Activated CD4-positive, alpha-beta T cell treated with anti-CD3 and anti-CD28 coated beads for 48 hours (primary cell): ENCODE data around the gene RALGAPB.
"Not testable (repeated sequence)": the region's sequence is repeated elsewhere in the genome, so short reads cannot be mapped to it uniquely, and the experiment has no call there.

ENCODE experiments used
- DNase-seq: peaks from one replicate; pipeline ENCODE4 v3.0.0-alpha.2; 2020

Gene RALGAPB

DNA sequence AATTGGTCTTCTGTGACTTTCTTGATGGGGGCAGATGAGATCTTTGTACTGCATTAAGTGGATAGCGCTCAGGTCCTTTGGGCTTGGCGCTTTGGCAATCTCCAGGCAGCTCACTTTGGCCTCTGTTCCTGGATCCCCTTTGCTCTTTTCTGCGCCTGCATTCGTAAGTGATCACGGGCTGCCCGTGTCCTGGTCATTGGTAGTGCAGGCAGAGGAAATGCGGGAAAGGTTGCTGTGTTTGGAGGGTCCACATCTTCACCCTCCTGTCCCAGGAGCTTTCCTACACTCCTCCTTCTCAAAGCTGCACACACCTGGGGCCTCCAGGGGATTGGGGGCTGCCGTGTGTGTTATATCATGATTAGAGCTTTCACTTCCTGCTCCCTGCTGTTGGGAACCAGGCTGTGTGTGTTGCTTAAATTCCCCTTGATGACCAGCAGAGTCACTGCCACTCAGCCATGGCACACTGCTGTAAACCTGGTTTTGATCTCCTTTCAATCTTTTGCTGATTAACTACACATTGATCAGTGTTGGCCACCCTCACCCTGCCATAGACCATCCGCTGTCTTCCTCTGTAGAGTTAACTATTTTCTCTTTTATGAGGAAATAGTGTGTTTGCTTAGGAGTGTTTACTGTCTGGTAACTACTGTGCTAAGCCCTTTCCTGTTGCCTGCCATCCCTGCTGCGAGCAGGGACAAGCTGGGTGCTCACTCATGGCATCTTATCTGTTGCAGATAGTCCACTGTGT is 24.5 kb upstream of the RALGAPB start:
- no peak for DNase-seq

DNA sequence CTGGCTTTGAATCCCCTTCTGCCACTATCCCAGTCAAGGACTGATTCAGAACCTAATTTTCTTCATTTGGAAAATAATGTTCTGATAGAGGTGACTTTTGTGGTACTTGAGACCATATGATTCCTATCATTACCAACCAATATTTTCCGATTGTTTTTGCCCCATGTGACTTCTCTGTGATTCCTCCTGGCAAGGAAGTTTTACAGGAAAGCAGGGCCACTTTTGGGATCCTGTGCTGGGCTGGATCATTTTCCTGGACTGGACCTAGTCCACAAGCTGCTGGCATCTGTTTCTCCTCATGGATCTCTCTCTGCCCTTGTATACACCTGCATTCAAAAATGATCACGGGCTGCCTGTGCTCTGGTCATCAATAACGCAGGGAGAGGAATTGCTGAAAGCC is 23.6 kb upstream of the RALGAPB start:
- DNase-seq: no peak

DNA sequence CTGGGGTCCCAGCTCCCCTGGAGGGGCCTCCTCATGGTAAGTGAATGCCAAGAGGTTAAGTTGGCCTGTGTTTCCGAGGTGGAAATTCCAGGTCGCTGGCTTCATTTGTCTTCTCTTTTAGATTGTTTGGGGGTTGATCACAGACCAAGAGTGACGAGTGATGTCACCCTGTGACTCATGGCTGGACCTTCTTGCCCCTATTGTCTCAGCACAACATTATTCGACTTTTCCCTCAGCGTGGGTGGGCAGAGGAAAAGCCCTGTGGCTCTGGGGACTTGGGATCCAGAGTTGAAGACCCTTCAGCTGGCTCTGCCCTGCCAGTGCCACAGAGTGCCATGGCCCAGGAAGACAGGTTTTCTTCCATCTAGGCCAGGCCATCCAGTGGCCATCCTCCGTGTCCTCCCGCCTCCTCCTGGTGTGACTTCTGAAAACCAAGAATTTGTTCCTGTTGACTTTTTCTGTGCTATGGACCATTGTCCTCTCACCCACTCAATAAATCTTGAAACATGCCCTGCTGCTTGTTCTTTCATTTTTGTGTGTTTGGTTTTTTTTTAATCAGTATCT is 22.1 kb upstream of the RALGAPB start:
- DNase-seq: no peak

- no peak for DNase-seq
These were observed 19.6 kb upstream of the RALGAPB start for GRCh38 chr20:38452880-38453624.

DNA sequence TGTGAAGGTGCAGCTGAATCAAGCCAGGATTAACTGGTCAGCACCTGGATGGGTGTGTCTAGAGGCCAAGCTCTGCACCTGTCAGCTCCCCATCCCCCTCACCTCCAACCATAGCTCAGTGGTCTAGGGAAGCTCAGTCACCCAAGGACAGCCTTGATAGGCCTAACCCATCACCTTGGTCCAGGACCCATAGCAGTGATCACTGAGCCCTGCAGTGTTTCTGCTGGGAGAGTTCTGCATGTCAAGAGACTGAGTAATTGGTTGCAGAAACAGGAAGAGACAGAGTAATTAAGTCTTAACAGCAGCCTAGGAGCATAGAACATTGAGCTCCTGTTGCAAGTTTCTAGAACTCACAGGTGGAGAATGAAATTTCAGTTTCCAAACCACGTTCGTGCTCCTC is 18.7 kb upstream of the RALGAPB start:
- DNase-seq: no peak

- no peak for DNase-seq
These were observed 17.8 kb upstream of the RALGAPB start for GRCh38 chr20:38454556-38455473.

DNA sequence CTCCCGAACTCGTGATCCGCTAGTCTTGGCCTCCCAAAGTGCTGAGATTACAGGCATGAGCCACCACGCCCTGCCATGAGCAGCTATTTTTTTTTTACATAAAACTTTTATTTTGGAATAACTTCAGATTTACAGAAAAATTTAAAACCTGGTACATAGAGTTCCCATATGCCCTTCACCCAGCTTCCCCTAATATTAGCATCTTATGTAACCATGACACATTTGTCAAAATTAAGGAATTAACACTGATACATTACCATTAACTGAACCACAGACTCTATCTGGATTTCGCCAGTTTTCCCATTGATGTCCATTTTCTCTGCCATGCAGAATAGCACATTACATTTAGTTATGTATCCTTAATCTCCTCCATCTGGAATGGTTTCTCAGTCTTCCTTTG is 14.3 kb upstream of the RALGAPB start:
- no peak for DNase-seq

- DNase-seq: no peak
These were observed 12.5 kb upstream of the RALGAPB start for GRCh38 chr20:38460040-38460623.

GRCh38 chr20:38460631-38461030 is 12.0 kb upstream of the RALGAPB start:
- not testable (repeated sequence) for DNase-seq

GRCh38 chr20:38461167-38461566 is 11.5 kb upstream of the RALGAPB start:
- not testable (repeated sequence) for DNase-seq

DNA sequence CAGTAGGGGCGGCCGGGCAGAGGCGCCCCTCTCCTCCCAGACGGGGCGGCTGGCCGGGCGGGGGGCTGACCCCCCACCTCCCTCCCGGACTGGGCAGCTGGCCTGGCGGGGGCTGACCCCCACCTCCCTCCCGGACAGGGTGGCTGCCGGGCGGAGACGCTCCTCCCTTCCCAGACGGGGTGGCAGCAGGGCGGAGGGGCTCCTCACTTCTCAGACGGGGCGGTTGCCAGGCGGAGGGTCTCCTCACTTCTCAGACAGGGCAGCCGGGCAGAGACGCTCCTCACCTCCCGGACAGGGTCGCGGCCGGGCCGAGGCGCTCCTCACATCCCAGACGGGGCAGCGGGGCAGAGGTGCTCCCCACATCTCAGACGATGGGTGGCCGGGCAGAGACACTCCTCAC is 11.1 kb upstream of the RALGAPB start:
- DNase-seq: not testable (repeated sequence)

DNA sequence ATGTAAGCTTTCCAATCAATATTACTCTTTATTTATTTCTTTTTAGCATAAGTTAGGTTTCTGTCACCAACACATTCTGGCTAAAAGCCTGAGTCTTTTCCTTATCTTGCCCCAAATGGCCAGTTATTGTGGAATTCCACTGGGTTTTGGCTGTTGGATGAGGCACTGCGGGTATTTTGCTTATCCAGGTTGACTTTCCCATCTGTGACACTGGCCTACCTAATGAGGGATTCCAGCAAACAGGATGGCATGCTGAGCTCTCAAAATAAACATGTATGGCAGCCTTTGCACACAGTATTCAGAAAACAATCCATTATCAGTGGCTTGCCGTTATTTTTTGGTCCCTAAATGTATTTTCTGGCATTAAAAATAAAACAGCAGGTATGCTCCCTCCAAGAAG is 6.5 kb upstream of the RALGAPB start:
- no peak for DNase-seq

GRCh38 chr20:38466983-38467382 is 5.7 kb upstream of the RALGAPB start:
- no peak for DNase-seq

GRCh38 chr20:38471245-38471644 is 1.4 kb upstream of the RALGAPB start:
- DNase-seq: no peak

DNA sequence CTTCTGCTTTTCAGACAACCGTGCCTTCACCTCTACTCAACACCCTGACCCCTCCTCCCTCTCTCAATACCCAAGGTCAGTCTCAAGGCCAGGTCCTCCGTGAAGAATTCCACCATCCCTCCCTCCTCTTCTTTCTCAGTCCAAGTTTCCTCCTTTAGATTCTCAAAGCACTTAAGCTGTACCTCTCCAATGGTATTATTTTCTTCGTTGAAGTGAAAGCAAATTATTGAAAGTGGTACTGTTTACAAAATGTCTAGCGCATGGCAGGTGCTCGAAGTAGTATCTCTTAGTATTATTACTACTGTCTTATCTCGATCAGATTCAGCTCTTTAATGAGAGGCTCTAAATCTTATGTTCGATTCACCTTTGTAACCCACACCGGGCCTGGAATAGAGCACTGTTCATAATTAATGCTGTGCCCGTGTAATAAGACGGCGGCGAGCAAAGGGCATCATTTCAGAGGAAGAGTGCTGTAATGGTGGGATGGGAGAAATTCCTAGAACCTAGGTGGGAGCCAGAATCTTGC is 593 bp upstream of the RALGAPB start:
- DNase-seq: no peak

DNA sequence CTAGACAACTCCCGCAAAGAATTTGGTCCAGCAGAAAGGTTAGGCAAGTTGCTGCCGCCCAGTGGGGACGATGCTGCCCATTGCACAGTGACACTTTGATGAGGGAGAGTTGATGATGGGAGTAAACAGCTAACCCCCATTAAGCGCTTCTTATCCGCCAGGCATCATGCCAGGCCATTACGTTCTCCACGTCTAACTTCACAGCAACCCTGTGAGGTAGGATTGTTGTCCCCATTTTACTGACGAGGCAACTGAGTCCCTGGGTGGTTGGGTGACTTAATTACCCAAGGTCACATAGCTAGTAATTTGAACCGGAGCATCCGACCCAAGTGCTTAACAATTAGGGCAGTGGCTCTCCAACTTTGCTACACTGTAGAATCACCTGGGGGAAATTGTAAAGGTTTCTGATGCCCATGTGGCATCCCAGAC is 738 bp downstream of the RALGAPB start:
- DNase-seq: no peak

DNA sequence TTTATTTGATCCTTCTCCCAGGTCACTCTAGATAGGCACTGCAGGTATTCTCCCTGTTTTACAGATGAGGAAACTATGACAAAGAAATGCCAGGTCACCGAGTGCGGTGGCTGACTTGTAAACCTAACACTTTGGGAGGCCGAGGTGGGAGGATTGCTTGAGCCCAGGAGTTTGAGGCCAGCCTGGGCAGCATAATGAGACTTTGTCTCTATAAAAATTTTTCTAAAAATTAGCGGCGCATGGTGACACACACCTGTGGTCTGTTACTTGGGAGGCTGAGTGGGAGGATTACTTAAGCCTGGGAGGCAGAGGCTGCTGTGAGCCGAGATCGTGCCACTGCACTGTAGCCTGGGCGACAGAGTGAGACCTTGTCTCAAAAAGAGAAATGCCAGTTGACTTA is 5.1 kb downstream of the RALGAPB start:
- no peak for DNase-seq

DNA sequence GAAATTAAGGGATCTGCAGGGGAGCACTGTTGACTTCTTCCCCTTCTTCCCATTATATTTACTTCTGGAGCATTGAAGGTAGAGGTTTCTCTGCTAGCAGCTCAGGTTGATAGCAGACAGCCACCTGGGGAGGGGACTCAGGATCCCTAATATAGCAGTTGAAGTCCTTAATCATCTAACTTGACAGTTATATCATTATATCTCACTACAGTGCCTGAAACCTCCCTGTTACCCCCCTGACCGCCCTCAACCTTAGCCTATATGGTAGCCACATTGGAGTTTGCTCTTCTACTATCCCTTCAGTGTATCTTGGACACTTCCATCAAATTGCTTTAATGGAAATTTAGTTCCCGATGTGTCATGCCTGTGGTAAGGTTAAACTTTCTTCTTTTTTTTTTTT is 7.0 kb downstream of the RALGAPB start:
- DNase-seq: no peak

DNA sequence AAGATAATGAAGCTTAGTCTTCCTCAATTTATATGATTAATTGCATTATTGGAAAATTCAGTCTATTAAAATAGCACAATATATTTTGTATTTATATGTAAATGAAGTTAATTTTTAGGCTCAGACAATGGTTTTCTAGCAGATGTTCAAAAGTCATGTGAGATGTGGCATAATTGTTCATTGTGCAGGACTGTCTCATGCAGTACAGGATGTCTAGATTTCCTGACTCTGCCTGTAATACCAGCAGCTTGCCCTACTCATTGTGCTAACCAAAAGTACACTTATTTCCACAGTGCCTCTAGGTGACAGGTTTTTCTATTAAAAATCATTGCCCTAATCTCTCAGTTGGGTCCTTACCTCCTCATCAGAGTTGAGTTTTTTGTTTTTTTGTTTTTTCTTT is 12.4 kb downstream of the RALGAPB start:
- DNase-seq: no peak

- DNase-seq: no peak
These were observed 16.5 kb downstream of the RALGAPB start for GRCh38 chr20:38489181-38489580.

GRCh38 chr20:38497246-38497935 is 24.7 kb downstream of the RALGAPB start:
- DNase-seq: no peak

GRCh38 chr20:38498909-38499308 is 26.3 kb downstream of the RALGAPB start:
- no peak for DNase-seq
